GM10266 (cell line): ENCODE measurements around the gene CKB.

ENCODE experiments used
- DNase-seq: peaks from one replicate; pipeline ENCODE4 v3.0.0; 2012; ENCODE audit errors: extremely low spot score
- CTCF ChIP-seq: IDR thresholded peaks from 2 replicates; pipeline ENCODE4 v1.5.1; 2012; ENCODE audit warnings: mild to moderate bottlenecking, low read depth; ENCODE audit not compliant: control insufficient read depth, insufficient read depth; ENCODE audit errors: missing control alignments

CKB gene

GRCh38 chr14:103480595-103480994, 42.0 kb downstream of the CKB start:
- peak; percentile 43 for DNase-seq
- TF ChIP-seq CTCF: no peak

- DNase-seq: no peak
- TF ChIP-seq CTCF: no peak
Observed at GRCh38 chr14:103476631-103477030, 46.0 kb downstream of the CKB start.

GRCh38 chr14:103476065-103476464, 46.6 kb downstream of the CKB start:
- TF ChIP-seq CTCF: no peak
- DNase-seq: no peak

- TF ChIP-seq CTCF: no peak
- DNase-seq: no peak
Observed at GRCh38 chr14:103474893-103475292, 47.7 kb downstream of the CKB start.

- TF ChIP-seq CTCF: no peak
Observed at GRCh38 chr14:103472939-103473338, 49.7 kb downstream of the CKB start.

More at GRCh38 chr14:103472939-103473338, 49.7 kb downstream of the CKB start:
- DNase-seq: no peak
